Suprapubic skin (tissue), 3 donors: ENCODE measurements around the gene SLC39A3.

Source experiments
- CTCF ChIP-seq, 2 donors: fragments of 200-600 bp in 1 of 2; fragments of 450-650 bp in 1 of 2; sonication (generic) in 1 of 2; IDR thresholded peaks; one replicate each; pipeline ENCODE4 v1.5.1; 2016 to 2019; ENCODE audit warnings: antibody characterized with exemption in 2 of 2, mild to moderate bottlenecking in 1 of 2, moderate library complexity in 1 of 2
- POLR2A ChIP-seq, 2 donors: fragments of 450-650 bp; IDR thresholded peaks; one replicate each; pipeline ENCODE4 v1.6.1; 2017; ENCODE audit warnings: antibody characterized with exemption in 2 of 2, mild to moderate bottlenecking in 2 of 2, moderate library complexity in 2 of 2

GRCh38 chr19:2723747-2724146 is 16.1 kb downstream of the SLC39A3 start:
- no peak for TF ChIP-seq CTCF (IDR thresholded peaks at IDR 0.05)
- no peak for TF ChIP-seq POLR2A (IDR thresholded peaks at IDR 0.05)
